GM15510 (cell line): ENCODE results near the gene TUBB3.

Experiments
- POLR2A ChIP-seq: IDR thresholded peaks from 3 replicates; pipeline ENCODE4 v1.6.1; 2011; ENCODE audit warnings: borderline replicate concordance; ENCODE audit not compliant: insufficient read length; ENCODE audit errors: extremely low read depth

Gene TUBB3

DNA sequence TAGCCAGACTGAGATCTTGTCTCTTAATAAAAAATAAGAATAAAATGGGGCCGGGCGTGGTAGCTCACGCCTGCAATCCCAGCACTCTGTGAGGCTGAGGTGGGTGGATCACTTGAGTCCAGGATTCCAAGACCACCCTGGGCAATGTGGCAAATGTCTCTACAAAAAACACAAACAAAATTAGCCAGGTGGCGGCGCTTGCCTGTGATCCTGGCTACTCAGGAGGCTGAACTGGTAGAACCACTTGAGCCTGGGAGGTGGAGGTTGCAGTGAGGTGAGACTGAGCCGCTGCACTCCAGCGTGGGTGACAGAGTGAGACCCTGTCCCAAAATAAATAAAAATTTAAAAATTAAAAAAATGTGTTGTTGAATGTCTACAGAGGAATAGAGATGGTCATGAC lies 22.5 kb downstream of the TUBB3 start:
- no peak for TF ChIP-seq POLR2A

DNA sequence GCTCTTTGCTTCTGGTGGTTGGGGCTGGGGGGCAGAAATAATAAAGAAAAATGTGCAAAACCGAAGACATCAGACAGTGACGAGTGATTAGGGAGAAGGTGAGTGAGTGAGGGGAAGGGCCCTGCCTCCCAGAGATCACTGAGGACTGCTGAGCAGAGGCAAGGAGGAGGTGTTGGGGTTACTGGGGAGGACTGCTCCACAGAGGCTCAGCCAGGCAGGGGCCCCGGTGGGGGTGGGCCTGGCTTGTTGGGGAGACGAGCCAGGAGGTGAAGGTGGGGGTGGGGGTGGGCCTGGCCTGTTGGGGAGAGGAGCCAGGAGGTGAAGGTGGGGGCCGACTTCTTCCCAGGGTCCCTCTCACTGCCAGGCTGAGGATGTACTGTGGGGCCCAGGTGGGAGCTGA lies 23.4 kb downstream of the TUBB3 start:
- no peak for TF ChIP-seq POLR2A

DNA sequence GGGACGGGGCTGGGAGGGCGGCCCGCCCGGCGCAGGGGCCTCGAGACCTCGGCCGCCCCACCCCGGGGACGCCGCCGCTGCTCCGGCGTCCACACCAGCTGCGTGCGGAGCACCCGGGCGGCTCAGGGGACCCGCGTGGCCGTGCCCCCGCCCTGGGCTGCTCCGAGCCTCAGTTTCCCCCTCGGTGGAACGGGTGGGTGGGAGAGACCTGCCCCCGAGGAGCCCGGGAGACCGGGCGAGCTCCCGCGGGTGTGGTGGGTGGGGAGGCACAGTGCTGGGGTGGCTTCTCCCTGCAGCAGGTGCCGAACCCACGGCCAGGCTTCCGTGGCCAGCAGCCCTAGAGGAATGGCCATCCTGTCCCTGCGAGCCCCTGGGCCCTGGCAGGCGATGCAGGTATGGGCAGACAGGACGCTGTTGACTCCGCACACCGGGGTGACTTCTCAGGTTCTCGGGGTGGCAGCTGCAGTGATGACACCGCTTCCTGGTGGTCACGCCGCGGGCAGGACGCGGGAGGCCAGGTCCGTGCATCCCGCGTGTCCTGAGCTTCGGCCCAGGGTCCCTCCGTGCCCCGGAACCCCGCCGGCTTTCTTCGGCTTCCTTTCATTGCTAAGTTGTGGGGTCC lies 26.1 kb downstream of the TUBB3 start:
- no peak for TF ChIP-seq POLR2A

DNA sequence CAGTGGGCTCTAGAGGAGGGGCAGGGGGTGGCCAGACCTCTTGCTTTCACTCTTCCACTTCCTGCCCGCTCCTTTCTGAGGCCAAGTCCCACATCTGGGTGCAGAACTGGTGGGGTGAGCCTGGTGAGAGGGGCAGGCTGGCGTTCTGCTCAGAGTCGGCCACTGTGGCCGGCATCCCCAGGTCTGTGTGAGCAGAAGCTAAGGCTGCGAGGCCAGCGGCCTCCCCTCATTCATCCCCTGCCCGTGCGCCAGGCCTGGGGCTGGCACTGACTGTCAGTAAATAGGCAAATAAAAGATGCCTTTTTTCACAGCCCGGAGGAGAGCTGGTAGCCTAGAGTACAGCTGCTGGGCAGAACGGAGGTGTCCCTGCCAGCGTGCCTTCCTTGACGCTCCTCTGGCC lies 26.6 kb downstream of the TUBB3 start:
- TF ChIP-seq POLR2A = no peak

DNA sequence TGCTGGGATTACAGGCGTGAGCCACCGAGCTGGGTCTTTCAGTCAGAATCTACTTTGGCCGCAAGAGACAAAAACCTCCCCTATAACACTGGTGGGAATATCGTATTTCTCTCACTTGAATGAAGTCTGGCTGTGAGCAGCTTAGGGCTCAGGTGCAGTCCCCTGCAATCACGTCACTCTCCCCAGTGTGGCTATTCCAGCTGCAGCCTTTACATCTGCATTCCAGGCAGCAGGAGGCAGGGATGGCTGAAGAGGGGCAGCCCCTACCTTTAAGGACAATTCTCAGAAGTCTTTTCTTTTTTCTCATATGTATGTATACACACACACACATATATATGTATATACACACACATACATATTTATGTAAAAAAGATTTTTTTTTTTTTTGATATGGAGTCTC lies 28.4 kb downstream of the TUBB3 start:
- TF ChIP-seq POLR2A = no peak

DNA sequence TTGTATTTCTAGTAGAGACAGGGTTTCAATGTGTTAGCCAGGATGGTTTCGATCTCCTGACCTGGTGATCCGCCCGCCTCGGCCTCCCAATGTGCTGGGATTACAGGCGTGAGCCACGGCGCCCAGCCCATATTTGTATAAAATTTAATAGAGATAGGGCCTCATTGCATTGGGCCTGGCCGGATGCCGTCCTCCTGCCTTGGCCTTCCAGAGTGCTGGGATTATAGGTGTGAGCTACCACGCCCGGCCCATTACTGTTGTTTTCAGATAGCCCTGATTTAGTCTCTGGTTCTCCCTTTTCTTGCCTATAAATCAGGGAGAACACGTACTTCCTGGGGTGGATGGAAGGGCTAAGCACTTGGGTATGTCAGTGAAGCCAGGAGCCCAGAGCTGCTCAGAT lies 28.9 kb downstream of the TUBB3 start:
- no peak for TF ChIP-seq POLR2A

DNA sequence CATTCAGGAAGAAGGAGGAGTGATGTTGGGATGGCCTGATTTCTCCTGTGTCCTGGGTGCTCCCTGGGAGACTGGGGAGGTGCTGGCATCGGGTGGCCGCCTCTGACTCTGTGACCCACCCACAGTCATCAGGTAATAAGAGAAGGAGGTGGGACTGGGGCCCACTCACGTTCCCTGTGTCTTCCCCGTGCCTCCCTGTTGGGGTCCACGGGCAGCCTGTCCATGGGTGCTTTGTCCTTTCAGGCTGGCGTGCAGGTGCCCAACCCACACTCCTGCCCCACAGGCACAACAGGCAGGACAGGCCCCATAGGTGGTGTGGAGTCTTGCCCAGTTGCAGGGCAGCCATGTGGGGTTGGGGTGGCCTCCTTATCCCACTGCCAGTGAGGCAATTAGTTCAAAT lies 29.4 kb downstream of the TUBB3 start:
- no peak for TF ChIP-seq POLR2A

DNA sequence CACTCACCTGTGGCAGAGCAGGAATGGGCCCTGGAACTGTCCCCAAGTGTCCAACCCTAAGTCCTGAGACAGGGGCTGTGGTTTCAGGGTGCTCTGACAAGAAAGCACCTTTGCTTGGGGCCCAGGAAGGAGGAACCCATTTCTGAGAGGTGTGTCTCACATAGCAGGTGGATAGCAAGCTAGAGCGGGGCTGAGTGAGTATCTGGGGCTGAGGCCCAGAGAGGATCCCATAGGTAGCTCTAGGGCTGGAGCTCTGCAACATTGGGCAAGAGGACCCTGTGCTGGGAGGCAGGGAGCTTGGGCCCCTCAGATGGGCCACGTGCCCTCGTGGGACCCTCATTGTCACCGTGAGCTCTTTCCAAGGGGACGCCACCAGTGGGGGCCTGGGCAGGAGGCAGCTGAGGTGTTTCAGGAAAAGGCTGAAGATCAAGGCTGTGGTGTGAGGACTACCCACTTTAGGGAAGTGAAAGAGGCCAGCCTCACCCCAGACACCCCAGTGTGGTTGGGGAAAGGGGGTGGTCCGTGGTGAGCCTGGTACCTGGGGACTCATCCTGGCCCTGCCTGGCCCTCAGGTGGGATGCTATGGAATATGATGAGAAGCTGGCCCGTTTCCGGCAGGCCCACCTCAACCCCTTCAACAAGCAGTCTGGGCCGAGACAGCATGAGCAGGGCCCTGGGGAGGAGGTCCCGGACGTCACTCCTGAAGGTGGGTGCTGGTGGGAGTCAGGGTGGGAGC lies 30.7 kb downstream of the TUBB3 start:
- TF ChIP-seq POLR2A = no peak

DNA sequence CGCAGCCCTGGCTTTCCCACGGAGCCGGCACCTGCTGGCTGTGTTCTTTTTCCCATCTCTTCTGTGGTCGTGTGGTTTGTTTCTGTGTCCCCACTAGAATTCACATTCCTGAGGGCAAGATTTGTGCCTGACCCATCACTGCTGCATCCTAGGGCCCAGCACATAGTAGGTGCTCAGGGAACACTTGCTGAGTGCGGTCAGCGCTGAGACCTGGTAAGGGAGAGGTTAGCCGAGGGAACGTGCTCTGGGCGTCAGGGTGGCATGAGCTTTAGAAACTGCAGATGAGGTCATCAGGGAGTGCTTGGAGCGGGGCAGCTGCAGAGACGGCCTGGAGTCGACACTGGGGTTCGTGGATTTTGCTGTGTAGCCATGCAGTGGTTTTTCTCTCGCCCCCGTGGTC lies 31.3 kb downstream of the TUBB3 start:
- no peak for TF ChIP-seq POLR2A

DNA sequence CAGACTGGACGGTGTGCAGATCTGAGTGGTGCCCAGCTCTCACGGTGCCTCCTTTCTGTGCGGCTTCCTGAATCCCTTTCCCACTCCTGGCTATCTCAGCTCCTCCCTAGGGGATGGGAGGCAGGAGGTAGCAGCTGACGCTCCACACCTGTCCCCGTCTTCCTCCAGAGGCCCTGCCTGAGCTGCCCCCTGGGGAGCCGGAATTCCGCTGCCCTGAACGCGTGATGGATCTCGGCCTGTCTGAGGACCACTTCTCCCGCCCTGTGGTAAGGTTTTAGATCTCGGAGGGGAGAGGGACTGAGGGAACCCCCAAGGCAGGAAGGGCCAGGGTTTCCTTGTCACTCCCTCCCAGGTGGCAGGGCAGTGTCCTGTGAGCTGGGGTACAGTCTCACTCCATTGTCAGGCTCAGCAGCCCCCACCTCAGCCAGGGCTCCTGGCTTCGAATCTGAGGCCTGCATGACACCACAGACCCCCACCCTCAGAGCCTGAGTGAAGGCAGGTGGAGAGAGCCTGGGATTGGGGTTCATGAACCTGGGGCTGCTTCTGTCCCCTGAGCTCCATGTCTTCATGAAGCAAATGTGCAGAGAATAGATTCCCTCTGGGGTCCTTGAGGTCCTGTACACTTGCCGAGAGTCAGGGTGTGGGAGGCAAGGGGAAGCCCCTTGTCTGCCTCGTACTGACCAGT lies 32.0 kb downstream of the TUBB3 start:
- TF ChIP-seq POLR2A = no peak

DNA sequence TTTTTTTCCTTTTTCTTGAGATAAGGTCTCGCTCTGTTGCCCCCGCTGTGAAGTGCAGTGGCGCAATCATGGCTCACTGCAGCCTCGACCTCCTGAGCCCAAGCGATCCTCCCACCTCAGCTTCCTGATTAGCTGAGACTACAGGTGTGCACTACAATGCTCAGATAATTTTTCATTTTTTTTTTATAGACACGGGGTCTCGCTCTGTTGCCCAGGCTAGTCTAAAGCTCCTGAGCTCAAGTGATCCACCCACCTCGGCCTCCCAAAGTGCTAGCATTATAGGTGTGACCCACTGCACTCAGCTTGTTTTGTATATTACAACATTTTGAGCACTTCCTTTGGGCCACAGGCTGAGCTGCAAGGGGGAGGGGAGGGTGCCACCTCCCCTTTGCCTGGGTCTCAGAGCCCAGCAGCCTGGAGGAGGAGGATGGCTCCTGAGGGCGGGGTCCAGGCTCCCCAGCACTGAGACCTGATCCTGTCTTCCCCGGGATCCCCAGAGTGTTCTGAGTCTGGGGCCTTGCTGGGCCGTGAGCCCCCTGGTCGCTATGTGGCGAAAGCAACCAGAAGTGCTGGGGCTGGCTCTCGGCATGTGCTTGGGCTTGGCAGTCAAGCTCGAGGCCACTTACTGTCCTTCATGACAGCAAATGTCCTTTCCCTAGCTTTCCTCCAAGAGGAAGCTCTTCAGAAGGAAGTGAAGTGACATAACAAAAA lies 33.5 kb downstream of the TUBB3 start:
- TF ChIP-seq POLR2A = no peak

DNA sequence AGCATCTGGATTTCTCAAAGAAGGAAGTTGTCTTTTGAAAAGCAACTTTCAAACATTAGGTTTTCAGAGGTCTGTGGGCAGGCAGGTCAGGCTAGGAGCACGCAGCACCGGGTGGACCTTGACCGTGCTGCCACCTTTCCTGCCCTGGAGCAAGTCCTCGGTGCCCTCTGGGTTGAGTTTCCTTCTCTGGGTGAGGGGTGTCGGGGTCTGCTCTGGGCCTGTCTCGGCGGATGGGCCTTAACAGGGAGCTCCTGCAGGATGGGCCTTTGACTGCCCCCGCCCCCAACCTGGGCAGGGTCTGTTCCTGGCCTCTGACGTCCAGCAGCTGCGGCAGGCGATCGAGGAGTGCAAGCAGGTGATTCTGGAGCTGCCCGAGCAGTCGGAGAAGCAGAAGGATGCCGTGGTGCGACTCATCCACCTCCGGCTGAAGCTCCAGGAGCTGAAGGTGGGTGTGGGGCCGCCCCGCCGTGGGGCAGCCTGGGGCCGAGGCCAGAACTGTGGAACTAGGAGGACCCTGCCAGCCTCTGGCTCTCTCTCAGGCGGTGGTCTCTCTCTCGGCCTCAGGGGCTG lies 34.2 kb downstream of the TUBB3 start:
- no peak for TF ChIP-seq POLR2A

DNA sequence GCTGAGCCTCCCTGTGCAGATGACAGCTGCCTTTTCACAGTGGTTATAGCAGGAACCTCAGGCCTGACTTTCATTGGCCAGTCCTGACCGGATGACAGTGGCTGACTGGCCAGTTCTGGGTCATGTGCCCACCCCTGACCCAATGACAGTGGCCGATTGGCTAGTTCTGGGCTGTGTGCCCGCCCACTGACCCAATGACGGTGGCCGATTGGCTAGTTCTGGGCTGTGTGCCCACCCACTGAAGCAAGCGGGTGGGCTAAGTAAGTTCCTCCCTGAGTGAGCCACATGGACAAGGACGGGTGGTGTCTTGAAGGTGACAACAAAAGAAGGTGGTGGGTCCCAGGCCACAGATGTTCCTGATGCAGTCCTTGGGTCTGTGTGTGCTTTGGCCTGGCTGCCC lies 34.9 kb downstream of the TUBB3 start:
- TF ChIP-seq POLR2A = no peak

DNA sequence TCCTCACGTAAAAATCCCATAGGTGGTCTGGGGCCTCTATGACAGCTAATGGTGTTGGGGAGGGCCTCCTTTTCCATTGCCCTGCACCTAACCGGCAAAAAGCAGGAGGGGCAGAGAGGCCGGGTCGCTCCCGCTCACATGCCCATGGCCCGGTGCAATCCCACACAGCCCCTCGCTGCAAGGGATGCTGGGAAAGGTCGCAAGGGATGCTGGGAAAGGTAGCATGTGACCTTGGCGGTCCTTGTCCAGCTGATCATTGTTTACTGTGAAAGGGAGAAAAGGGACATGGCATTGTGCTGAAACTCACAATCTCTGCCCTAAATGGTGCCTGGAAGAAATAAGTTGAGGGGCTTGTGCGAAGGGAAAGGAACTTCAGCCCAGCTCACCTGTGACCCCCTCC lies 35.5 kb downstream of the TUBB3 start:
- no peak for TF ChIP-seq POLR2A

DNA sequence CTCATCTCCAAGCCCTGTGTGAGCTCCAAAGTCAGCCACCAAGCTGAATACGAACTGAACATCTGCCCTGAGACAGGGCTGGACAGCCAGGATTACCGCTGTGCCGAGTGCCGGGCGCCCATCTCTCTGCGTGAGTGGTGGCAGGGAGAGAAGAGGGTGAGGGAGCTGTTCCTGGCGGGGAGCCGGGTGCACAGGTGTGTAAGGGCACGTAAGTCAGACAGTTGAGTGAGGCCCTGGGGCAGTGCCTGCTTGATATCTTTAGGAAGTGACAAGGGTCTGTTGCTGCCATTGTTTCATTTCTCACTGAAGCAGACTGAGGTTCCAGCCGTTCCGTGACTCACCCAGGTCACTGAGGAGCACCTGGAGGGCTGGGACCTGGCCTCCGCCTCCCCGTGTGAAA lies 37.8 kb downstream of the TUBB3 start:
- TF ChIP-seq POLR2A = no peak
